Pancreas (tissue), 10 donors: Measurements from ENCODE around the gene RMND5A. TPM values are rescaled to one million over a fixed set of nuclear protein-coding genes. Genes with fewer than 3 reads are reported as not detected.
"Not testable (repeated sequence)": the region's sequence is repeated elsewhere in the genome, so short reads cannot be mapped to it uniquely, and the experiment has no call there.

ENCODE experiments used
- ATAC-seq, 4 donors: fragments of 200-7000 bp; cut with Tn5 transposase; one replicate each; pipeline versions ENCODE4 v1.8.0 to v1.9.1; 2020; ENCODE audit warnings: mild to moderate bottlenecking in 4 of 4, moderate library complexity in 4 of 4
- DNase-seq, 6 donors: peaks; one replicate each; pipeline ENCODE4 v3.0.0-alpha.2; 2020
- FAIRE-seq: peaks from 2 replicates; lab custom pipeline; 2012; peaks lifted over from hg19 to GRCh38; lab: Jason Lieb, UNC
- H3K27ac ChIP-seq, 4 donors: fragments of 200-600 bp; sonication (generic); 1 replicate in 3 of 4; 2 replicates in 1 of 4; pipeline versions ENCODE4 v1.5.0 to v1.8.0; 2020
- H3K27me3 ChIP-seq, 4 donors: fragments of 200-600 bp; one replicate each; pipeline ENCODE4 v1.8.0; 2021
- H3K36me3 ChIP-seq, 3 donors: fragments of 200-600 bp; sonication (generic) in 1 of 3; one replicate each; pipeline versions ENCODE4 v1.5.0 to v1.8.0; 2020 to 2021
- H3K4me1 ChIP-seq, 3 donors: fragments of 200-600 bp; one replicate each; pipeline ENCODE4 v1.8.0; 2021
- H3K4me3 ChIP-seq, 4 donors: fragments of 200-600 bp; sonication (generic) in 2 of 4; one replicate each; pipeline versions ENCODE4 v1.5.0 to v1.8.0; 2020 to 2021
- H3K9me3 ChIP-seq, 4 donors: fragments of 200-600 bp; one replicate each; pipeline ENCODE4 v1.8.0; 2021
- WGBS, 2 donors: extraction: QIAGEN DNeasy Blood & Tissue Kit; methylation state at CpG; one replicate each; pipeline ENCODE4 v1.1.7; 2013; 5-methylcytosine and 5-hydroxymethylcytosine counted together
- intact Hi-C, 3 donors: fragments of 100-400 bp; cut with DNase I; formaldehyde crosslinking; loops; one replicate each; pipeline versions ENCODE4 v1.11.1 to v1.14.2; 2022
- polyA plus RNA-seq, 2 donors: library from polyadenylated mRNA; stranded (reverse); fragments of 200-250 nt; gene quantifications; one replicate each; pipeline ENCODE4 v1.2.3, GENCODE V29; 2013
- total RNA-seq, 6 donors: library from RNA; stranded (reverse); fragmentation: NEBNext Ultra II Directional in 4 of 6; extraction: Animal tissue kit (Norgen Biotek cat#: 25700) in 4 of 6; gene quantifications; one replicate each; pipeline versions ENCODE4 v1.2.1 to v1.2.4, GENCODE V29; 2021 to 2023
- TF ChIP-seq, protein P1 (sequence below), 4 donors: fragments of 200-600 bp; sonication (generic) in 3 of 4; IDR thresholded peaks; one replicate each; pipeline versions ENCODE4 v1.5.0 to v1.8.0; 2021; ENCODE audit warnings: antibody characterized with exemption in 4 of 4
- donor health status: healthy with polysubstance abuse.
- donor health status: DM: no; HTN: no; CAD: no; lungs with moderate emphysema.
- donor health status: DM: no; HTN: no; CAD: no.
- donor health status: control.
- donor health status: control.
- donor health status: Bipolar disorder and iron deficiency.
- donor health status: DM: yes; HTN: yes; CAD: no.
- donor health status: DM: no; HTN: no; CAD: no.
- donor health status: DM: no; HTN: no; CAD: no.
- donor health status: DM: yes; HTN: yes; CAD: no.

RMND5A gene
- total RNA-seq (10 to 100 TPM in 5 of 6 donors, 1 to 10 TPM in 1; 9.9 to 19.4 (median 14.1) TPM), polyA plus RNA-seq (1 to 10 TPM; 5.1 to 6.3 TPM)

DNA sequence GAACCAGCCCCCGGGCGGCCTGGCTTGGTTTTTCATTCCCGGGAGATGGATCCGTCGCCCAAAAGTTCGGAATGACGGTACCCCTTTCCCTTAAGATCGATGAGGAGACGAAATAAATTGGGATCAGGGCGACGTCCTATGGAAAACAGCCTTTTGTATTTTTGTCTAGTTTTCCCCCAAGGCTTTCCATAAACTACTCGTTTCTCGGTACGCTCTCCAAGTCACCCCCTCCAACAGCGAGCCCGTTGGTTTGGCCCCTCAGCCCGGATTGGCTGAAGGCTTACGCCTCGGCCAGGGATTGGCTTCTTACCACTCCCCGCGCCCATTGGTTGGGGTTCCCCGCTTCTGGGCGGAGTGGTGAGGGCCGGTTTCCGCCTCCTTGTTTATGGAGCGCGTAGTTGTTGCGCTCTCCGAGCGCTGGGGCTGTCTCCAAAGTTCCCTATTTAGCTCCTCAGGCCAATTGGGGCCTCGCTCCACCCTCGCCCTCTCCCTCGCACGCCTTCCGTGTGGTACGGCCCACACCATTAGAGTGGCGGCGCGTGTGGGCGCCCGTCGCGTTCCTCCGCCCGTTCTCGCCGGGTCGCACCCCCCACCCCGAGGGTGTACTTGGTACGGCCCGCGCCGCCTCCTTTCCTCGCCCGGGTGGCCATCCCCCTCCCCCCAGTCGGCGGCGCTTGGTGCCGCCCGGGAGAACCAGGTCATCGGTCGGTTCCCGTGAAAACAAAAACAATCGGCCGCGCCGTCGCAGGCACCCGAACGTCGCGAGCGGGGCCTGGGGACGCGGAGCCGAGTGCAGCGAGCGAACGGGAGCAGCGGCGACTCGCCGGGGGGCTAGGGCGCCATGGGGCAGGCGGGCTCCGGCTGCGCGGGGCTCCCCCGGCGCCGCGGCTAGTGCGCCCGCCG lies at the start of gene RMND5A:
RMND5A (plus strand) TSS at position 655 of the 903 bp plus-strand sequence. CDS start 377 bp downstream, outside the sequence.
- FAIRE-seq (peak; percentile 89), ATAC-seq (peak; percentile 93 to 97 (median 93)), DNase-seq (peak; percentile 93 to 95 (median 94))
- H3K36me3 ChIP-seq, H3K9me3 ChIP-seq, intact Hi-C loops, H3K4me1 ChIP-seq, H3K27me3 ChIP-seq: not testable (repeated sequence)
- Histone ChIP-seq H3K27ac (peak within 1 kb of the TSS; percentile 83 to 92 (median 88)), H3K4me3 (peak within 1 kb of the TSS; percentile 35 to 64 (median 52))
- 0% methylated on average over 38 to 86 of the region's 95 CpGs for WGBS, 2 donors

GRCh38 chr2:86671337-86671981 lies 48.6 kb upstream of the RMND5A start:
- Histone ChIP-seq H3K9me3 (no peaks in the 10 kb centered on the region), H3K4me3 (no peak overlapping the region), H3K27me3 (no peaks in the 10 kb centered on the region), H3K27ac (peak overlapping the region in 3 of 4 donors; percentile 7 to 61 (median 31)), H3K36me3 (no peaks in the 10 kb centered on the region), H3K4me1 (peaks cover 8 to 9% (median 9%) of the 10 kb centered on the region in 3 donors)
- TF ChIP-seq, protein P1, sequence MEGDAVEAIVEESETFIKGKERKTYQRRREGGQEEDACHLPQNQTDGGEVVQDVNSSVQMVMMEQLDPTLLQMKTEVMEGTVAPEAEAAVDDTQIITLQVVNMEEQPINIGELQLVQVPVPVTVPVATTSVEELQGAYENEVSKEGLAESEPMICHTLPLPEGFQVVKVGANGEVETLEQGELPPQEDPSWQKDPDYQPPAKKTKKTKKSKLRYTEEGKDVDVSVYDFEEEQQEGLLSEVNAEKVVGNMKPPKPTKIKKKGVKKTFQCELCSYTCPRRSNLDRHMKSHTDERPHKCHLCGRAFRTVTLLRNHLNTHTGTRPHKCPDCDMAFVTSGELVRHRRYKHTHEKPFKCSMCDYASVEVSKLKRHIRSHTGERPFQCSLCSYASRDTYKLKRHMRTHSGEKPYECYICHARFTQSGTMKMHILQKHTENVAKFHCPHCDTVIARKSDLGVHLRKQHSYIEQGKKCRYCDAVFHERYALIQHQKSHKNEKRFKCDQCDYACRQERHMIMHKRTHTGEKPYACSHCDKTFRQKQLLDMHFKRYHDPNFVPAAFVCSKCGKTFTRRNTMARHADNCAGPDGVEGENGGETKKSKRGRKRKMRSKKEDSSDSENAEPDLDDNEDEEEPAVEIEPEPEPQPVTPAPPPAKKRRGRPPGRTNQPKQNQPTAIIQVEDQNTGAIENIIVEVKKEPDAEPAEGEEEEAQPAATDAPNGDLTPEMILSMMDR (IDR thresholded peaks at IDR 0.05) = no peak
- WGBS, 2 donors = 27 to 28% methylated on average over 5 of the region's 5 CpGs
- FAIRE-seq = no peak
- ATAC-seq = peak; percentile 67 to 84 (median 72)
- intact Hi-C loops = no loop called here
- peak in 3 of 6 donors; percentile 21 to 37 (median 32) for DNase-seq

GRCh38 chr2:86672027-86672545 lies 48.0 kb upstream of the RMND5A start:
- 66 to 80% methylated on average over 3 of the region's 3 CpGs for WGBS, 2 donors
- no peak for DNase-seq
- intact Hi-C loops = no loop called here
- peak in 3 of 4 donors; percentile 41 to 59 (median 54) for ATAC-seq
- Histone ChIP-seq H3K27me3 (no peaks in the 10 kb centered on the region), H3K36me3 (no peaks in the 10 kb centered on the region), H3K4me3 (no peak overlapping the region), H3K9me3 (no peaks in the 10 kb centered on the region), H3K4me1 (peaks cover 8 to 9% (median 9%) of the 10 kb centered on the region in 3 donors), H3K27ac (peak overlapping the region in 1 of 4 donors; percentile 61)
- TF ChIP-seq, protein P1 (IDR thresholded peaks at IDR 0.05) = no peak
- FAIRE-seq = no peak

GRCh38 chr2:86673011-86673410 lies 47.1 kb upstream of the RMND5A start:
- no peak for ATAC-seq
- H3K4me3 ChIP-seq = no peak overlapping the region
- no peaks in the 10 kb centered on the region for H3K9me3 ChIP-seq
- no peak for DNase-seq
- H3K36me3 ChIP-seq = no peaks in the 10 kb centered on the region
- intact Hi-C loops = no loop called here
- H3K4me1 ChIP-seq = peaks cover 8 to 9% (median 9%) of the 10 kb centered on the region in 3 donors
- H3K27me3 ChIP-seq = no peaks in the 10 kb centered on the region
- TF ChIP-seq, protein P1 (IDR thresholded peaks at IDR 0.05) = no peak
- FAIRE-seq = no peak
- H3K27ac ChIP-seq = no peak overlapping the region
- 88 to 100% methylated on average over 1 of the region's 1 CpG for WGBS, 2 donors
